Stimulated activated CD4-positive, alpha-beta T cell treated with anti-CD3 and anti-CD28 coated beads, Interleukin-4, amount 100 ng/mL, for 48 hours (primary cell): ENCODE measurements around the gene CSN3.
"Not testable (repeated sequence)": the region's sequence is repeated elsewhere in the genome, so short reads cannot be mapped to it uniquely, and the experiment has no call there.

ENCODE experiments used
- DNase-seq, 2 donors: peaks; one replicate each; pipeline ENCODE4 v3.0.0-alpha.2; 2020; ENCODE audit warnings: low read depth in 2 of 2

CSN3 gene

GRCh38 chr4:70242297-70242696 is at the start of gene CSN3:
CSN3 (plus strand) TSS chr4:70242597; CDS start chr4:70244820, 2,223 bp downstream.
- DNase-seq = not testable (repeated sequence)

- no peak for DNase-seq
Observed at GRCh38 chr4:70192895-70193294, 49.5 kb upstream of the CSN3 start.

GRCh38 chr4:70195425-70195824 is 47.0 kb upstream of the CSN3 start, which contains the start of gene ODAM:
ODAM (plus strand) TSS chr4:70195725; CDS start chr4:70196544, 819 bp downstream.
- no peak for DNase-seq

- no peak for DNase-seq
Observed at GRCh38 chr4:70196857-70197256, 45.5 kb upstream of the CSN3 start.

- DNase-seq = no peak
Observed at GRCh38 chr4:70197842-70198241, 44.6 kb upstream of the CSN3 start.

GRCh38 chr4:70203601-70204000 is 38.8 kb upstream of the CSN3 start:
- no peak for DNase-seq

- not testable (repeated sequence) for DNase-seq
Observed at GRCh38 chr4:70212752-70213151, 29.6 kb upstream of the CSN3 start.

GRCh38 chr4:70216109-70216508 is 26.3 kb upstream of the CSN3 start:
- DNase-seq = not testable (repeated sequence)

GRCh38 chr4:70216550-70216949 is 25.8 kb upstream of the CSN3 start:
- DNase-seq = not testable (repeated sequence)

GRCh38 chr4:70221389-70221788 is 21.0 kb upstream of the CSN3 start:
- not testable (repeated sequence) for DNase-seq

- DNase-seq = not testable (repeated sequence)
Observed at GRCh38 chr4:70221818-70222217, 20.6 kb upstream of the CSN3 start.

- DNase-seq = no peak
Observed at GRCh38 chr4:70225824-70226223, 16.6 kb upstream of the CSN3 start, which contains the start of gene FDCSP. FDCSP (plus strand) TSS chr4:70226124; CDS start chr4:70231195, 5,071 bp downstream.

- no peak for DNase-seq
Observed at GRCh38 chr4:70236125-70236524, 6.3 kb upstream of the CSN3 start.

- DNase-seq = no peak
Observed at GRCh38 chr4:70239131-70239883, 3.1 kb upstream of the CSN3 start.

- no peak for DNase-seq
Observed at GRCh38 chr4:70239884-70240591, 2.4 kb upstream of the CSN3 start.

- DNase-seq = no peak
Observed at GRCh38 chr4:70243091-70243490, 694 bp downstream of the CSN3 start.

- no peak for DNase-seq
Observed at GRCh38 chr4:70251250-70251944, 9.0 kb downstream of the CSN3 start.

- DNase-seq = no peak
Observed at GRCh38 chr4:70251945-70252277, 9.5 kb downstream of the CSN3 start.

GRCh38 chr4:70269674-70270073 is 27.3 kb downstream of the CSN3 start:
- no peak for DNase-seq

GRCh38 chr4:70277121-70277520 is 34.7 kb downstream of the CSN3 start:
- no peak for DNase-seq

- DNase-seq = no peak
Observed at GRCh38 chr4:70280567-70280966, 38.2 kb downstream of the CSN3 start.

GRCh38 chr4:70288651-70289050 is 46.3 kb downstream of the CSN3 start:
- DNase-seq = no peak
